HepG2 (cell line): Measurements from ENCODE around the gene MRPL2. TPM values are rescaled to one million over a fixed set of nuclear protein-coding genes. Genes with fewer than 3 reads are reported as not detected.

Experiments
- ARHGAP35 ChIP-seq: sonication (generic); formaldehyde crosslinking; IDR thresholded peaks from 2 replicates; pipeline ENCODE4 v1.9.0; 2022; ENCODE audit warnings: mild to moderate bottlenecking, inconsistent platforms, moderate library complexity, missing genetic modification reagents, borderline replicate concordance
- DPF2 ChIP-seq: sonication (generic); formaldehyde crosslinking; IDR thresholded peaks from 2 replicates; pipeline ENCODE4 v1.4.0; 2020; ENCODE audit warnings: mild to moderate bottlenecking, low read depth, missing genetic modification reagents, borderline replicate concordance
- JARID2 ChIP-seq: sonication (generic); formaldehyde crosslinking; IDR thresholded peaks from 2 replicates; pipeline ENCODE4 v1.8.1; 2023; ENCODE audit warnings: missing genetic modification reagents, inconsistent platforms; ENCODE audit not compliant: insufficient replicate concordance
- MEIS2 ChIP-seq: sonication (generic); formaldehyde crosslinking; IDR thresholded peaks from 2 replicates; pipeline ENCODE4 v1.9.0; 2021; ENCODE audit warnings: mild to moderate bottlenecking, missing genetic modification reagents
- NCOA2 ChIP-seq: sonication (generic); formaldehyde crosslinking; IDR thresholded peaks from 2 replicates; pipeline ENCODE4 v1.8.0; 2022; ENCODE audit warnings: inconsistent platforms
- NONO ChIP-seq, 2 experiments: fragments of 450-650 bp in 1 of 2; sonication (generic) in 1 of 2; formaldehyde crosslinking in 1 of 2; IDR thresholded peaks in 1 of 2; conservative IDR thresholded peaks in 1 of 2; 2 replicates each; pipeline versions ENCODE4 v1.6.1 to v1.8.0; 2017 to 2022; ENCODE audit warnings: mild to moderate bottlenecking in 1 of 2, missing genetic modification reagents in 1 of 2, moderate library complexity in 1 of 2
- NR2C2 ChIP-seq: sonication (generic); formaldehyde crosslinking; IDR thresholded peaks from 2 replicates; pipeline ENCODE4 v1.4.0; 2020; ENCODE audit warnings: missing genetic modification reagents, mild to moderate bottlenecking, moderate library complexity, borderline replicate concordance
- PCBP2 ChIP-seq: fragments of 200-400 bp; formaldehyde crosslinking; optimal IDR thresholded peaks from 2 replicates; pipeline ENCODE3; 2018; ENCODE audit warnings: low read length, low read depth; ENCODE audit not compliant: poor library complexity, severe bottlenecking
- SMC3 ChIP-seq: IDR thresholded peaks from 2 replicates; pipeline ENCODE4 v1.6.1; 2011; ENCODE audit warnings: low read length, improper control_type of control experiment
- SSRP1 ChIP-seq: IDR thresholded peaks from 2 replicates; pipeline ENCODE4 v1.6.1; 2016; ENCODE audit warnings: control low read depth
- TSC22D2 ChIP-seq: sonication (generic); formaldehyde crosslinking; IDR thresholded peaks from 2 replicates; pipeline ENCODE4 v1.5.1; 2020; ENCODE audit warnings: missing genetic modification reagents, mild to moderate bottlenecking, borderline replicate concordance
- ZFP82 ChIP-seq: sonication (generic); formaldehyde crosslinking; IDR thresholded peaks from 2 replicates; pipeline ENCODE4 v1.5.1; 2020; ENCODE audit warnings: mild to moderate bottlenecking, missing genetic modification reagents, borderline replicate concordance
- ZNF101 ChIP-seq: sonication (generic); formaldehyde crosslinking; IDR thresholded peaks from 2 replicates; pipeline ENCODE4 v1.4.0; 2020; ENCODE audit warnings: mild to moderate bottlenecking, low read depth, missing genetic modification reagents, borderline replicate concordance
- ZNF253 ChIP-seq: sonication (generic); formaldehyde crosslinking; IDR thresholded peaks from 2 replicates; pipeline ENCODE4 v1.8.0; 2022; ENCODE audit warnings: mild to moderate bottlenecking, missing genetic modification reagents, borderline replicate concordance
- ZNF275 ChIP-seq: sonication (generic); formaldehyde crosslinking; IDR thresholded peaks from 2 replicates; pipeline ENCODE4 v1.8.0; 2022; ENCODE audit warnings: missing genetic modification reagents, mild to moderate bottlenecking, inconsistent platforms, borderline replicate concordance
- ZNF460 ChIP-seq: sonication (generic); formaldehyde crosslinking; IDR thresholded peaks from 2 replicates; pipeline ENCODE4 v1.5.1; 2020; ENCODE audit warnings: missing genetic modification reagents, mild to moderate bottlenecking, borderline replicate concordance
- ZNF670 ChIP-seq: sonication (generic); formaldehyde crosslinking; IDR thresholded peaks from 2 replicates; pipeline ENCODE4 v1.8.0; 2022; ENCODE audit warnings: mild to moderate bottlenecking, missing genetic modification reagents, borderline replicate concordance
- ZNF775 ChIP-seq: sonication (generic); formaldehyde crosslinking; IDR thresholded peaks from 2 replicates; pipeline ENCODE4 v1.4.0; 2020; ENCODE audit warnings: missing genetic modification reagents, mild to moderate bottlenecking, moderate library complexity, borderline replicate concordance
- ZNF879 ChIP-seq: sonication (generic); formaldehyde crosslinking; IDR thresholded peaks from 2 replicates; pipeline ENCODE4 v1.8.1; 2023; ENCODE audit warnings: missing genetic modification reagents
- polyA plus RNA-seq, 8 experiments: library from polyadenylated mRNA; depleted of rRNA in 3 of 8; stranded (reverse) in 7 of 8; unstranded in 1 of 8; fragments of >200 nt; fragmentation: Illumina TruSeq in 4 of 8; extraction: Trizol in 4 of 8; gene quantifications; 2 replicates each; pipeline versions ENCODE4 v1.2.1 to v1.2.3, GENCODE V29; 2011 to 2016; ENCODE audit warnings: low read depth in 4 of 8, missing spikeins in 1 of 8, mixed read lengths in 1 of 8; ENCODE audit not compliant: insufficient read depth in 1 of 8
- total RNA-seq, 5 experiments: library from RNA; depleted of rRNA; stranded (reverse); fragments of >200 nt; fragmentation: Illumina TruSeq; extraction: Trizol; gene quantifications; 2 replicates each; pipeline ENCODE4 v1.2.3, GENCODE V29; 2016; ENCODE audit warnings: low read depth in 1 of 5
- TF ChIP-seq, protein P1 (sequence below): sonication (generic); formaldehyde crosslinking; conservative IDR thresholded peaks from 2 replicates; pipeline ENCODE4 v1.4.0; 2020; ENCODE audit warnings: missing genetic modification reagents
- TF ChIP-seq, protein P2 (sequence below): sonication (generic); formaldehyde crosslinking; IDR thresholded peaks from 2 replicates; pipeline ENCODE4 v1.8.1; 2023; ENCODE audit warnings: mild to moderate bottlenecking, missing genetic modification reagents
- TF ChIP-seq, protein P3 (sequence below): sonication (generic); formaldehyde crosslinking; IDR thresholded peaks from 2 replicates; pipeline ENCODE4 v1.4.0; 2020; ENCODE audit warnings: low read depth, mild to moderate bottlenecking, missing genetic modification reagents

MRPL2 gene
- total and polyA plus RNA-seq, 2 of the 13 experiments (the other 11 are each of a cell fraction or from before 2014, with no cell fraction given), result 56.8 to 65.6 TPM

DNA sequence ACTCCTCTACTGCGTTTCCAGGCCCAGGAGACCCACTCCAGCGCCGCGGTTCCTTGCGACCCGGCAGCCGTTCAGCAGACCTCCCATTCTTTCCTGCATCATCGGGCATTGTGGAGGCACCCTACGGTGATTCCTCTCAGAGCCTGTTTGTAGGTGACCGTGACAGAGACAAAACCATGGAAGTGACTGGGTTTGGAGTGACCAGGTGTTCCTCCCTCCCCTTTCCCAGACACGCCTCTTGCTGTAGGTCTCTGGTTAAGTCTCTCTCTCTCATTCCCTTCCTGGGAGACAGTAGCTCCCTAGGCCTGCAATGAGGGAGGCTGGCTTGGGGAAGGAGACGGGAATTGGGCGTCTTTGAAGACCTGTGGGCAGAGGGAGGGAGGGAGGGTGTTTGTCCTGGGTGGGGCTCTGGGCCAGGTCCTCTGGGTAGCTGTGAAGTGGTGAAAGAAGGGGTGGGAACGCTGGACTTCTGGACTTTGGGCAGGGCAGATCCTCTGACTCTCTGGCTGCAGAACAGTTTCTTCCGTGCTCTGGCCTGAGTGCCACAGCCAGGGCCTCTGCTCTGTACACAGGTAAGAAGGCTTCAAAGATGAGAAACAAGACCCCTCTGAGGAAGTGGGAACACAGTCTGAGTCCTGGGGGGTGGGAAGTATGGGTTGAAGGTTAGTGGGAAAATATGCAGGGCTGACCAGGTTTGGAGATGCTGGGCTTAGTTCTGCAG, 960 bp upstream of the MRPL2 start (continued):
- TF ChIP-seq, protein P1, sequence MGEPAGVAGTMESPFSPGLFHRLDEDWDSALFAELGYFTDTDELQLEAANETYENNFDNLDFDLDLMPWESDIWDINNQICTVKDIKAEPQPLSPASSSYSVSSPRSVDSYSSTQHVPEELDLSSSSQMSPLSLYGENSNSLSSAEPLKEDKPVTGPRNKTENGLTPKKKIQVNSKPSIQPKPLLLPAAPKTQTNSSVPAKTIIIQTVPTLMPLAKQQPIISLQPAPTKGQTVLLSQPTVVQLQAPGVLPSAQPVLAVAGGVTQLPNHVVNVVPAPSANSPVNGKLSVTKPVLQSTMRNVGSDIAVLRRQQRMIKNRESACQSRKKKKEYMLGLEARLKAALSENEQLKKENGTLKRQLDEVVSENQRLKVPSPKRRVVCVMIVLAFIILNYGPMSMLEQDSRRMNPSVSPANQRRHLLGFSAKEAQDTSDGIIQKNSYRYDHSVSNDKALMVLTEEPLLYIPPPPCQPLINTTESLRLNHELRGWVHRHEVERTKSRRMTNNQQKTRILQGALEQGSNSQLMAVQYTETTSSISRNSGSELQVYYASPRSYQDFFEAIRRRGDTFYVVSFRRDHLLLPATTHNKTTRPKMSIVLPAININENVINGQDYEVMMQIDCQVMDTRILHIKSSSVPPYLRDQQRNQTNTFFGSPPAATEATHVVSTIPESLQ (CRISPR knock-in tag), result peak; percentile 24; the same call in 1 of the 2 replicates
- TF ChIP-seq NONO (IDR thresholded peaks at IDR 0.05) (no peak), NONO (CRISPR knock-in tag; conservative IDR thresholded peaks at IDR 0.05) (peak; percentile 84), NR2C2 (CRISPR knock-in tag) (peak; percentile 15), JARID2 (peak; percentile 37), ARHGAP35 (peak; percentile 79), ZNF775 (CRISPR knock-in tag) (no peak), ZFP82 (0 out of 2 replicates have a peak, but pooled peaks have one; percentile 89), PCBP2 (no peak), ZNF253 (CRISPR knock-in tag) (no peak), ZNF275 (CRISPR knock-in tag) (peak; percentile 63; the same call in 1 of the 2 replicates), ZNF460 (CRISPR knock-in tag) (0 out of 2 replicates have a peak, but pooled peaks have one; percentile 9), ZNF101 (CRISPR knock-in tag) (0 out of 2 replicates have a peak, but pooled peaks have one; percentile 68), SMC3 (0 out of 2 replicates have a peak, but pooled peaks have one; percentile 1), NCOA2 (CRISPR knock-in tag) (peak; percentile 63), DPF2 (CRISPR knock-in tag) (peak; percentile 71), TSC22D2 (CRISPR knock-in tag) (no peak), ZNF879 (CRISPR knock-in tag) (0 out of 2 replicates have a peak, but pooled peaks have one; percentile 42), SSRP1 (peak; percentile 97), MEIS2 (CRISPR knock-in tag) (peak; percentile 13; the same call in 1 of the 2 replicates), ZNF670 (peak; percentile 81; the same call in 1 of the 2 replicates)
- TF ChIP-seq, protein P2, sequence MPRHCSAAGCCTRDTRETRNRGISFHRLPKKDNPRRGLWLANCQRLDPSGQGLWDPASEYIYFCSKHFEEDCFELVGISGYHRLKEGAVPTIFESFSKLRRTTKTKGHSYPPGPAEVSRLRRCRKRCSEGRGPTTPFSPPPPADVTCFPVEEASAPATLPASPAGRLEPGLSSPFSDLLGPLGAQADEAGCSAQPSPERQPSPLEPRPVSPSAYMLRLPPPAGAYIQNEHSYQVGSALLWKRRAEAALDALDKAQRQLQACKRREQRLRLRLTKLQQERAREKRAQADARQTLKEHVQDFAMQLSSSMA (CRISPR knock-in tag), result 0 out of 2 replicates have a peak, but pooled peaks have one; percentile 0
- TF ChIP-seq, protein P3, sequence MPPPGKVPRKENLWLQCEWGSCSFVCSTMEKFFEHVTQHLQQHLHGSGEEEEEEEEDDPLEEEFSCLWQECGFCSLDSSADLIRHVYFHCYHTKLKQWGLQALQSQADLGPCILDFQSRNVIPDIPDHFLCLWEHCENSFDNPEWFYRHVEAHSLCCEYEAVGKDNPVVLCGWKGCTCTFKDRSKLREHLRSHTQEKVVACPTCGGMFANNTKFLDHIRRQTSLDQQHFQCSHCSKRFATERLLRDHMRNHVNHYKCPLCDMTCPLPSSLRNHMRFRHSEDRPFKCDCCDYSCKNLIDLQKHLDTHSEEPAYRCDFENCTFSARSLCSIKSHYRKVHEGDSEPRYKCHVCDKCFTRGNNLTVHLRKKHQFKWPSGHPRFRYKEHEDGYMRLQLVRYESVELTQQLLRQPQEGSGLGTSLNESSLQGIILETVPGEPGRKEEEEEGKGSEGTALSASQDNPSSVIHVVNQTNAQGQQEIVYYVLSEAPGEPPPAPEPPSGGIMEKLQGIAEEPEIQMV (CRISPR knock-in tag), result 0 out of 2 replicates have a peak, but pooled peaks have one; percentile 59
